GM10266 (cell line): Measurements from ENCODE around the gene MMP27.

Experiments used
- DNase-seq: peaks from one replicate; pipeline ENCODE4 v3.0.0; 2012; ENCODE audit errors: extremely low spot score
- CTCF ChIP-seq: IDR thresholded peaks from 2 replicates; pipeline ENCODE4 v1.5.1; 2012; ENCODE audit warnings: mild to moderate bottlenecking, low read depth; ENCODE audit not compliant: control insufficient read depth, insufficient read depth; ENCODE audit errors: missing control alignments

MMP27 gene

GRCh38 chr11:102685754-102686153 is 19.8 kb downstream of the MMP27 start:
- no peak for DNase-seq
- TF ChIP-seq CTCF: no peak

GRCh38 chr11:102685338-102685737 is 20.2 kb downstream of the MMP27 start:
- no peak for DNase-seq
- TF ChIP-seq CTCF: no peak

GRCh38 chr11:102683277-102683676 is 22.3 kb downstream of the MMP27 start:
- no peak for DNase-seq
- no peak for TF ChIP-seq CTCF

GRCh38 chr11:102680945-102681344 is 24.6 kb downstream of the MMP27 start:
- DNase-seq: no peak
- TF ChIP-seq CTCF: no peak

- DNase-seq: no peak
- TF ChIP-seq CTCF: no peak
These were observed 27.5 kb downstream of the MMP27 start for GRCh38 chr11:102678022-102678421.

- no peak for TF ChIP-seq CTCF
- no peak for DNase-seq
These were observed 29.5 kb downstream of the MMP27 start for GRCh38 chr11:102676084-102676483.

- DNase-seq: no peak
- TF ChIP-seq CTCF: no peak
These were observed 35.9 kb downstream of the MMP27 start for GRCh38 chr11:102669664-102670063.
